Endothelial cell (in vitro differentiated cells): ENCODE data around the gene NEGR1. TPM values are rescaled to one million over a fixed set of nuclear protein-coding genes. Genes with fewer than 3 reads are reported as not detected.

Experiments
- DNase-seq: peaks from one replicate; pipeline ENCODE4 v3.0.0; 2021; ENCODE audit warnings: low spot score
- H3K27ac Mint-ChIP-seq: one replicate; pipeline ENCODE4 v1.8.0; 2021; ENCODE audit warnings: mixed read lengths, inconsistent platforms; ENCODE audit not compliant: unreplicated experiment
- H3K27me3 Mint-ChIP-seq: one replicate; pipeline ENCODE4 v1.8.0; 2021; ENCODE audit warnings: mild to moderate bottlenecking, moderate library complexity, mixed read lengths, inconsistent platforms; ENCODE audit not compliant: unreplicated experiment
- H3K36me3 Mint-ChIP-seq: one replicate; pipeline ENCODE4 v1.8.0; 2021; ENCODE audit warnings: mild to moderate bottlenecking, low read depth, mixed read lengths, inconsistent platforms; ENCODE audit not compliant: unreplicated experiment
- H3K4me1 Mint-ChIP-seq: one replicate; pipeline ENCODE4 v1.8.0; 2021; ENCODE audit warnings: mild to moderate bottlenecking, mixed read lengths, inconsistent platforms; ENCODE audit not compliant: unreplicated experiment
- H3K4me3 Mint-ChIP-seq: one replicate; pipeline ENCODE4 v1.8.0; 2021; ENCODE audit warnings: mild to moderate bottlenecking, mixed read lengths, inconsistent platforms; ENCODE audit not compliant: unreplicated experiment
- H3K9me3 Mint-ChIP-seq: one replicate; pipeline ENCODE4 v1.8.0; 2021; ENCODE audit warnings: mixed read lengths, inconsistent platforms; ENCODE audit not compliant: unreplicated experiment
- total RNA-seq: library from RNA; stranded (reverse); fragmentation: NEBNext Ultra II Directional; extraction: Animal tissue kit (Norgen Biotek cat#: 25700); gene quantifications from one replicate; pipeline ENCODE4 v1.2.1, GENCODE V29; 2021; ENCODE audit not compliant: unreplicated experiment
- TF ChIP-seq, protein P1 (sequence below): fragments of 200-600 bp; sonication (generic); IDR thresholded peaks from one replicate; pipeline ENCODE4 v1.5.0; 2021; ENCODE audit warnings: antibody characterized with exemption; ENCODE audit not compliant: unreplicated experiment

Gene NEGR1
- total RNA-seq, 1 donor from 2014 or later: 2.9 TPM

DNA sequence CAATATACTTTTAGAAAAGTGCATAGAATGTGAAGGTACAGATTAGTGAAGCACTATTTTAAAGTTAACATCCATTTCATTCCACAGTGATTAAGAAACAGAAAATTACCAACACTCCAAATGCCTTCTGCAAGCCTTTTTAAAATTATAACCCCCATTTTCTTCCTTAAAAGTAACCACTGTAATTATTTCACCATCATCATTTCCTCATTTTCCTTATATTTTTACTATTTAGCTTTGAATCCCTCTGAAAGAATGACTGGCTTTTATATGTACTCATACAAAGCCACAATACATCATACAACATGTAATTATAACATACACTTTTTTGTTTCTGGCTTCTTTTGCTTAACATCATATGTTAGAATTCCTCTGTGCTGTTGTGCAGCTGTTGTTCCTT, 6.5 kb upstream of the NEGR1 start:
- Mint-ChIP-seq H3K4me1 (no peaks in the 10 kb centered on the region), H3K27ac (no peak overlapping the region), H3K9me3 (no peaks in the 10 kb centered on the region), H3K27me3 (no peaks in the 10 kb centered on the region), H3K4me3 (no peak overlapping the region), H3K36me3 (no peaks in the 10 kb centered on the region)
- DNase-seq: no peak
- TF ChIP-seq, protein P1, sequence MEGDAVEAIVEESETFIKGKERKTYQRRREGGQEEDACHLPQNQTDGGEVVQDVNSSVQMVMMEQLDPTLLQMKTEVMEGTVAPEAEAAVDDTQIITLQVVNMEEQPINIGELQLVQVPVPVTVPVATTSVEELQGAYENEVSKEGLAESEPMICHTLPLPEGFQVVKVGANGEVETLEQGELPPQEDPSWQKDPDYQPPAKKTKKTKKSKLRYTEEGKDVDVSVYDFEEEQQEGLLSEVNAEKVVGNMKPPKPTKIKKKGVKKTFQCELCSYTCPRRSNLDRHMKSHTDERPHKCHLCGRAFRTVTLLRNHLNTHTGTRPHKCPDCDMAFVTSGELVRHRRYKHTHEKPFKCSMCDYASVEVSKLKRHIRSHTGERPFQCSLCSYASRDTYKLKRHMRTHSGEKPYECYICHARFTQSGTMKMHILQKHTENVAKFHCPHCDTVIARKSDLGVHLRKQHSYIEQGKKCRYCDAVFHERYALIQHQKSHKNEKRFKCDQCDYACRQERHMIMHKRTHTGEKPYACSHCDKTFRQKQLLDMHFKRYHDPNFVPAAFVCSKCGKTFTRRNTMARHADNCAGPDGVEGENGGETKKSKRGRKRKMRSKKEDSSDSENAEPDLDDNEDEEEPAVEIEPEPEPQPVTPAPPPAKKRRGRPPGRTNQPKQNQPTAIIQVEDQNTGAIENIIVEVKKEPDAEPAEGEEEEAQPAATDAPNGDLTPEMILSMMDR: no peak

DNA sequence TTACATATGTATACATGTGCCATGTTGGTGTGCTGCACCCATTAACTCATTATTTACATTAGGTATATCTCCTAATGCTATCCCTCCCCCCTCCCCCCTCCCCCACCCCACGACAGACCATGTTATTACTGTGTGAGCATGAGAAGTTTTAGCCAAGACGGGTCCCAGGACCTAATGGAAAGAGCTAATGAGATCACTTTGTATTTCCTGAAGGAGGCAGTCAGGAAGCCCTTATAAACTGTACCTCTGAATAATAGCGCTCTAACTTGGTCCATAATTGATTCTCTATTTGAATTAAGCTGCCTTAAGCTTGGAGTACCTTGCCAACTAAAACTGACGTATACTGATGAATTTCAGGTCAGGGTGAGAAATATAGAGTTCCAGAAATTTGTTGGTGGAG, 4.1 kb upstream of the NEGR1 start:
- no peak overlapping the region for H3K27ac Mint-ChIP-seq
- peaks cover 8% of the 10 kb centered on the region for H3K4me1 Mint-ChIP-seq
- TF ChIP-seq, protein P1: no peak

DNA sequence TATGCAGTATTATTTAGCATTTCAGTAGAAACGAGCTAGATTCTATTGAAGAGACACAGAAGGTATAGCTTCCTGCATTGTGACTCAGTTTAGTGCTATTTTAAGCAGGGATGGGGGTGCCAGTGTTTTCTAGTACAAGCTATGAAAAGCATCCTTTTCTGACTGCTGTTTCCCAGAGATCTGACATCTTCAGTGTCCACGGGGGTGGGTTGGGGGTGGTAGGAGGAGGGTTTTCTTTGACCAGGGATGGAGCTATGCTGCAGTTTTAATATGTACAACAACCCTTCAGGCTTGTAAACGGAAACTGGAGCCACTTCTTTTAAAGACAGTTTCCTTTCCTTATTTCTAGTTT, 2.7 kb upstream of the NEGR1 start:
- Mint-ChIP-seq H3K27me3 (peaks cover 13% of the 10 kb centered on the region), H3K9me3 (no peaks in the 10 kb centered on the region), H3K4me1 (peaks cover 12% of the 10 kb centered on the region)

More for the DNA sequence above, 4.1 kb upstream of the NEGR1 start:
- Mint-ChIP-seq H3K36me3 (no peaks in the 10 kb centered on the region), H3K4me3 (no peak overlapping the region), H3K9me3 (no peaks in the 10 kb centered on the region), H3K27me3 (peaks cover 11% of the 10 kb centered on the region)
- no peak for DNase-seq

DNA sequence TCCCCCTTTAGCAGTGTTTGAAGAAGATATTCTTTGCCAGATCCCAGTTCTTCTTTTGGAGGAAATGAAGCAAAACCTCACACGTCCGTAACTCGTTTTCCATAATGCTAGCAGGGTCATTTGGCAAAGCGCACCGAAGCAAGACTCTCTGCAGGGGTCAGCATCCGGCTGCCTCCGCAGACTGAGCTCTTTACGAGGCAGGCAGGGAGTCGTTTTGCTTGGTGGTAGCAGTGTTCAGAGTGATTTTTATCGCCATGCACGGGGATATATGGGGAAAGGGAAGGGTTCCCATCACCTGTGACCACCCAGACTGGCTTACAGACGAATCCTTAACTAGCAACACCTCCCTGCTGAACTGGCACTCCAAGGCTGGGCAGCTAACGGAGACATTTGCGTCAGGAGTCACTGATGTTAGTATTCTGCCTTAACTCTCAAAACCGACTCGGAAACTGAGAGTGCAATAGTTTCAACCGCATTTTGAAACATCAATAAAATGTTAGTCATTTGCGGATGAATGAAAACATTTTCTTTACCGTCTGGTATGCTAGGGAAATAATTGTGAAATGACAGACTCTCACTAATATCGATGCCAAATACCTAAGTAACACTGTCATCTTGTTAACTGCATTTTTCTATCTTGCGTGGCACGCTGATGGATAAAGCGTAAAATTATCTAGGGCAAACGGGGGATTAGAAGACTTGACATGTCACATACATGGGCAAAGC, 2.2 kb upstream of the NEGR1 start:
- H3K36me3 Mint-ChIP-seq: no peaks in the 10 kb centered on the region
- peaks cover 13% of the 10 kb centered on the region for H3K27me3 Mint-ChIP-seq
- no peak overlapping the region for H3K4me3 Mint-ChIP-seq
- DNase-seq: peak; percentile 57
- H3K4me1 Mint-ChIP-seq: peaks cover 12% of the 10 kb centered on the region
- H3K27ac Mint-ChIP-seq: no peak overlapping the region
- TF ChIP-seq, protein P1: no peak
- no peaks in the 10 kb centered on the region for H3K9me3 Mint-ChIP-seq

More for the DNA sequence above, 2.7 kb upstream of the NEGR1 start:
- TF ChIP-seq, protein P1: no peak
- no peak overlapping the region for H3K4me3 Mint-ChIP-seq
- peak; percentile 7 for DNase-seq
- H3K27ac Mint-ChIP-seq: no peak overlapping the region
- no peaks in the 10 kb centered on the region for H3K36me3 Mint-ChIP-seq

DNA sequence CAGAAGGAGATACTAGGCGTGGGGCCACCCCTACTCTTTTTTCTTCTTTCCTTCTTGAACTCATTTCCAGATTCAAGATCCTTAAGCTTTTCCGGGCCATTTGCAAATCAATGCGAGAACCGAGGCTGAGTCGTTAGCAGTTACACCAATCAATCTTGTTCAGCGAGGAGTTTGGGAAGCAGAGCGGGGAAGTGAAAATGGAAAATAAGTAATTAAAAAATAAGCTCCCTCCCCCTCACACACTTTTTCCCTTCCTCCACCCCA, 1.7 kb upstream of the NEGR1 start:
- H3K9me3 Mint-ChIP-seq: no peaks in the 10 kb centered on the region
- H3K4me1 Mint-ChIP-seq: peaks cover 12% of the 10 kb centered on the region
- no peak overlapping the region for H3K4me3 Mint-ChIP-seq
- no peak overlapping the region for H3K27ac Mint-ChIP-seq
- H3K36me3 Mint-ChIP-seq: no peaks in the 10 kb centered on the region
- H3K27me3 Mint-ChIP-seq: peaks cover 13% of the 10 kb centered on the region
- DNase-seq: no peak
- TF ChIP-seq, protein P1: no peak
